GM23338 (cell line): ENCODE data around the gene ZNF609. TPM values are rescaled to one million over a fixed set of nuclear protein-coding genes. Genes with fewer than 3 reads are reported as not detected.

Source experiments
- ATAC-seq: fragments of 200-7000 bp; cut with Tn5 transposase; 3 replicates; pipeline ENCODE4 v1.9.1; 2020
- DNase-seq: peaks from one replicate; pipeline ENCODE4 v3.0.0-alpha.2; 2015; ENCODE audit warnings: low spot score
- H2AFZ ChIP-seq: fragments of 200-600 bp; sonication (generic); 2 replicates; pipeline ENCODE4 v1.8.0; 2016; ENCODE audit warnings: antibody characterized with exemption, mild to moderate bottlenecking, moderate library complexity
- H3F3A ChIP-seq: fragments of 200-600 bp; sonication (generic); replicated peaks from 2 replicates; pipeline ENCODE4 v1.8.0; 2017; ENCODE audit warnings: antibody characterized with exemption, mixed run types, low read depth
- H3K27ac ChIP-seq: fragments of 200-600 bp; sonication (generic); 2 replicates; pipeline ENCODE4 v1.6.1; 2016; ENCODE audit warnings: low read depth
- H3K27me3 ChIP-seq: fragments of 200-600 bp; sonication (generic); 2 replicates; pipeline ENCODE4 v1.8.0; 2016; ENCODE audit warnings: mild to moderate bottlenecking, mixed run types, moderate library complexity; ENCODE audit not compliant: insufficient read depth
- H3K36me3 ChIP-seq: fragments of 200-600 bp; sonication (generic); 2 replicates; pipeline ENCODE4 v1.8.0; 2016; ENCODE audit warnings: mild to moderate bottlenecking; ENCODE audit not compliant: insufficient read depth
- H3K4me1 ChIP-seq: fragments of 200-600 bp; sonication (generic); 2 replicates; pipeline ENCODE4 v1.8.0; 2016; ENCODE audit warnings: mild to moderate bottlenecking, moderate library complexity; ENCODE audit not compliant: insufficient read depth
- H3K4me2 ChIP-seq: fragments of 200-600 bp; sonication (generic); 2 replicates; pipeline ENCODE4 v1.7.1; 2017; ENCODE audit warnings: mixed run types
- H3K4me3 ChIP-seq: fragments of 200-600 bp; sonication (generic); 2 replicates; pipeline ENCODE4 v1.6.1; 2016; ENCODE audit warnings: mixed run types
- H3K79me2 ChIP-seq: fragments of 200-600 bp; sonication (generic); replicated peaks from 2 replicates; pipeline ENCODE4 v1.8.0; 2017; ENCODE audit warnings: mild to moderate bottlenecking; ENCODE audit not compliant: insufficient read depth
- H3K9me2 ChIP-seq: fragments of 200-600 bp; sonication (generic); 2 replicates; pipeline ENCODE4 v1.8.0; 2017; ENCODE audit not compliant: insufficient read depth
- H4K20me1 ChIP-seq: fragments of 200-600 bp; sonication (generic); replicated peaks from 2 replicates; pipeline ENCODE4 v1.8.0; 2017; ENCODE audit warnings: mild to moderate bottlenecking; ENCODE audit not compliant: insufficient read depth
- H3K27ac Mint-ChIP-seq: 2 replicates; pipeline ENCODE4 v1.8.0; 2020; ENCODE audit warnings: inconsistent platforms, mild to moderate bottlenecking, moderate library complexity, mixed read lengths
- H3K27me3 Mint-ChIP-seq: 3 replicates; pipeline ENCODE4 v1.8.0; 2022; ENCODE audit warnings: low read depth, mild to moderate bottlenecking, moderate library complexity, mixed read lengths, inconsistent platforms; ENCODE audit not compliant: insufficient read depth, poor library complexity
- H3K36me3 Mint-ChIP-seq: 3 replicates; pipeline ENCODE4 v1.8.0; 2021; ENCODE audit warnings: low read depth, mild to moderate bottlenecking, inconsistent platforms, moderate library complexity, mixed read lengths
- H3K4me1 Mint-ChIP-seq: 3 replicates; pipeline ENCODE4 v1.8.0; 2020; ENCODE audit warnings: mild to moderate bottlenecking, inconsistent platforms, mixed read lengths
- H3K4me3 Mint-ChIP-seq: 3 replicates; pipeline ENCODE4 v1.8.0; 2021; ENCODE audit warnings: moderate library complexity, mild to moderate bottlenecking, inconsistent platforms, mixed read lengths
- H3K9me3 Mint-ChIP-seq: 3 replicates; pipeline ENCODE4 v1.8.0; 2020; ENCODE audit warnings: moderate library complexity, mild to moderate bottlenecking, inconsistent platforms, mixed read lengths
- CREB1 ChIP-seq: fragments of 250-450 bp; sonication (Bioruptor Pico); IDR thresholded peaks from 2 replicates; pipeline ENCODE4 v1.5.0; 2020; ENCODE audit warnings: low read depth, mild to moderate bottlenecking, moderate library complexity
- EZH2 ChIP-seq: fragments of 200-600 bp; sonication (generic); IDR thresholded peaks from one replicate; pipeline ENCODE4 v1.8.0; 2017; ENCODE audit warnings: antibody characterized with exemption, mild to moderate bottlenecking, low read depth; ENCODE audit not compliant: unreplicated experiment
- NANOG ChIP-seq: IDR thresholded peaks from 2 replicates; pipeline ENCODE4 v1.6.1; 2016; ENCODE audit warnings: antibody characterized with exemption, borderline replicate concordance
- REST ChIP-seq: IDR thresholded peaks from one replicate; pipeline ENCODE4 v1.6.1; 2018; ENCODE audit warnings: antibody characterized with exemption; ENCODE audit not compliant: unreplicated experiment
- ZNF114 ChIP-seq: fragments of 250-450 bp; sonication (Bioruptor Pico); IDR thresholded peaks from 2 replicates; pipeline ENCODE4 v1.5.0; 2020; ENCODE audit warnings: mild to moderate bottlenecking, moderate library complexity
- polyA plus RNA-seq: library from polyadenylated mRNA; unstranded; fragments of >200 nt; fragmentation: Nextera tagmentation; extraction: Ambion mirVana; gene quantifications from 2 replicates; pipeline ENCODE4 v1.2.1, GENCODE V29; 2016
- total RNA-seq: library from RNA; depleted of rRNA; stranded (reverse); fragments of >200 nt; shearing (Covaris generic); gene quantifications from 2 replicates; pipeline ENCODE4 v1.2.3, GENCODE V29; 2014
- TF ChIP-seq, protein P1 (sequence below), 2 experiments: fragments of 200-600 bp in 1 of 2; sonication (generic) in 1 of 2; conservative IDR thresholded peaks; 2 replicates each; pipeline versions ENCODE4 v1.5.1 to v1.6.1; 2016 to 2017; ENCODE audit warnings: antibody characterized with exemption in 2 of 2, low read depth in 2 of 2, mild to moderate bottlenecking in 2 of 2, moderate library complexity in 1 of 2
- TF ChIP-seq, protein P2 (sequence below): fragments of 250-450 bp; sonication (Bioruptor Pico); IDR thresholded peaks from 2 replicates; pipeline ENCODE4 v1.5.0; 2020; ENCODE audit warnings: mild to moderate bottlenecking, moderate library complexity

ZNF609 gene
- total and polyA plus RNA-seq, 2 experiments from 2014 or later = 26.4 to 40.2 TPM

GRCh38 chr15:64571857-64572291, 111.5 kb downstream of the ZNF609 start:
- Histone ChIP-seq H3K27me3 (no peaks in the 10 kb centered on the region), H3K9me2 (no peaks in the 10 kb centered on the region), H3K36me3 (no peaks in the 10 kb centered on the region), H3K27ac (no peak overlapping the region), H2AFZ (no peak overlapping the region), H3F3A (0 out of 2 replicates have a peak, but pooled peaks cover 4% of the 10 kb centered on the region), H3K4me2 (no peak overlapping the region), H3K4me3 (no peak overlapping the region), H3K79me2 (peaks cover 93% of the 10 kb centered on the region), H3K4me1 (peaks cover 21% of the 10 kb centered on the region), H4K20me1 (peaks cover 29% of the 10 kb centered on the region)
- Mint-ChIP-seq H3K27me3 (no peaks in the 10 kb centered on the region), H3K36me3 (peaks cover 3% of the 10 kb centered on the region; the same call in 1 of the 3 replicates), H3K4me3 (no peak overlapping the region), H3K27ac (no peak overlapping the region), H3K9me3 (no peaks in the 10 kb centered on the region), H3K4me1 (peaks cover 28% of the 10 kb centered on the region)
- DNase-seq = no peak
- no peak for ATAC-seq
- no peak for TF ChIP-seq ZNF114
- no peak for TF ChIP-seq NANOG
- TF ChIP-seq, protein P1, sequence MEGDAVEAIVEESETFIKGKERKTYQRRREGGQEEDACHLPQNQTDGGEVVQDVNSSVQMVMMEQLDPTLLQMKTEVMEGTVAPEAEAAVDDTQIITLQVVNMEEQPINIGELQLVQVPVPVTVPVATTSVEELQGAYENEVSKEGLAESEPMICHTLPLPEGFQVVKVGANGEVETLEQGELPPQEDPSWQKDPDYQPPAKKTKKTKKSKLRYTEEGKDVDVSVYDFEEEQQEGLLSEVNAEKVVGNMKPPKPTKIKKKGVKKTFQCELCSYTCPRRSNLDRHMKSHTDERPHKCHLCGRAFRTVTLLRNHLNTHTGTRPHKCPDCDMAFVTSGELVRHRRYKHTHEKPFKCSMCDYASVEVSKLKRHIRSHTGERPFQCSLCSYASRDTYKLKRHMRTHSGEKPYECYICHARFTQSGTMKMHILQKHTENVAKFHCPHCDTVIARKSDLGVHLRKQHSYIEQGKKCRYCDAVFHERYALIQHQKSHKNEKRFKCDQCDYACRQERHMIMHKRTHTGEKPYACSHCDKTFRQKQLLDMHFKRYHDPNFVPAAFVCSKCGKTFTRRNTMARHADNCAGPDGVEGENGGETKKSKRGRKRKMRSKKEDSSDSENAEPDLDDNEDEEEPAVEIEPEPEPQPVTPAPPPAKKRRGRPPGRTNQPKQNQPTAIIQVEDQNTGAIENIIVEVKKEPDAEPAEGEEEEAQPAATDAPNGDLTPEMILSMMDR (conservative IDR thresholded peaks at IDR 0.05; ENCODE audit: low read depth in 2 of 2) = no peak

GRCh38 chr15:64572856-64573255, 112.5 kb downstream of the ZNF609 start:
- no peak overlapping the region for H3K27ac ChIP-seq
- H3K79me2 ChIP-seq = peaks cover 83% of the 10 kb centered on the region
- H4K20me1 ChIP-seq = peaks cover 22% of the 10 kb centered on the region
- peaks cover 26% of the 10 kb centered on the region for H3K4me1 Mint-ChIP-seq
- ATAC-seq (no peak), DNase-seq (no peak)
- H3K4me3 Mint-ChIP-seq = no peak overlapping the region
- H3K36me3 Mint-ChIP-seq = peaks cover 3% of the 10 kb centered on the region; the same call in 1 of the 3 replicates
- 0 out of 2 replicates have a peak, but pooled peaks cover 4% of the 10 kb centered on the region for H3F3A ChIP-seq
- no peak overlapping the region for H3K4me3 ChIP-seq
- H3K9me3 Mint-ChIP-seq = no peaks in the 10 kb centered on the region
- no peaks in the 10 kb centered on the region for H3K9me2 ChIP-seq
- H2AFZ ChIP-seq = no peak overlapping the region
- H3K36me3 ChIP-seq = no peaks in the 10 kb centered on the region
- H3K27me3 ChIP-seq = no peaks in the 10 kb centered on the region
- H3K27ac Mint-ChIP-seq = no peak overlapping the region
- no peaks in the 10 kb centered on the region for H3K27me3 Mint-ChIP-seq
- no peak overlapping the region for H3K4me2 ChIP-seq
- peaks cover 18% of the 10 kb centered on the region for H3K4me1 ChIP-seq
- TF ChIP-seq NANOG (no peak), EZH2 (no peak), REST (no peak), CREB1 (CRISPR knock-in tag) (no peak), ZNF114 (no peak)
- TF ChIP-seq, protein P2, sequence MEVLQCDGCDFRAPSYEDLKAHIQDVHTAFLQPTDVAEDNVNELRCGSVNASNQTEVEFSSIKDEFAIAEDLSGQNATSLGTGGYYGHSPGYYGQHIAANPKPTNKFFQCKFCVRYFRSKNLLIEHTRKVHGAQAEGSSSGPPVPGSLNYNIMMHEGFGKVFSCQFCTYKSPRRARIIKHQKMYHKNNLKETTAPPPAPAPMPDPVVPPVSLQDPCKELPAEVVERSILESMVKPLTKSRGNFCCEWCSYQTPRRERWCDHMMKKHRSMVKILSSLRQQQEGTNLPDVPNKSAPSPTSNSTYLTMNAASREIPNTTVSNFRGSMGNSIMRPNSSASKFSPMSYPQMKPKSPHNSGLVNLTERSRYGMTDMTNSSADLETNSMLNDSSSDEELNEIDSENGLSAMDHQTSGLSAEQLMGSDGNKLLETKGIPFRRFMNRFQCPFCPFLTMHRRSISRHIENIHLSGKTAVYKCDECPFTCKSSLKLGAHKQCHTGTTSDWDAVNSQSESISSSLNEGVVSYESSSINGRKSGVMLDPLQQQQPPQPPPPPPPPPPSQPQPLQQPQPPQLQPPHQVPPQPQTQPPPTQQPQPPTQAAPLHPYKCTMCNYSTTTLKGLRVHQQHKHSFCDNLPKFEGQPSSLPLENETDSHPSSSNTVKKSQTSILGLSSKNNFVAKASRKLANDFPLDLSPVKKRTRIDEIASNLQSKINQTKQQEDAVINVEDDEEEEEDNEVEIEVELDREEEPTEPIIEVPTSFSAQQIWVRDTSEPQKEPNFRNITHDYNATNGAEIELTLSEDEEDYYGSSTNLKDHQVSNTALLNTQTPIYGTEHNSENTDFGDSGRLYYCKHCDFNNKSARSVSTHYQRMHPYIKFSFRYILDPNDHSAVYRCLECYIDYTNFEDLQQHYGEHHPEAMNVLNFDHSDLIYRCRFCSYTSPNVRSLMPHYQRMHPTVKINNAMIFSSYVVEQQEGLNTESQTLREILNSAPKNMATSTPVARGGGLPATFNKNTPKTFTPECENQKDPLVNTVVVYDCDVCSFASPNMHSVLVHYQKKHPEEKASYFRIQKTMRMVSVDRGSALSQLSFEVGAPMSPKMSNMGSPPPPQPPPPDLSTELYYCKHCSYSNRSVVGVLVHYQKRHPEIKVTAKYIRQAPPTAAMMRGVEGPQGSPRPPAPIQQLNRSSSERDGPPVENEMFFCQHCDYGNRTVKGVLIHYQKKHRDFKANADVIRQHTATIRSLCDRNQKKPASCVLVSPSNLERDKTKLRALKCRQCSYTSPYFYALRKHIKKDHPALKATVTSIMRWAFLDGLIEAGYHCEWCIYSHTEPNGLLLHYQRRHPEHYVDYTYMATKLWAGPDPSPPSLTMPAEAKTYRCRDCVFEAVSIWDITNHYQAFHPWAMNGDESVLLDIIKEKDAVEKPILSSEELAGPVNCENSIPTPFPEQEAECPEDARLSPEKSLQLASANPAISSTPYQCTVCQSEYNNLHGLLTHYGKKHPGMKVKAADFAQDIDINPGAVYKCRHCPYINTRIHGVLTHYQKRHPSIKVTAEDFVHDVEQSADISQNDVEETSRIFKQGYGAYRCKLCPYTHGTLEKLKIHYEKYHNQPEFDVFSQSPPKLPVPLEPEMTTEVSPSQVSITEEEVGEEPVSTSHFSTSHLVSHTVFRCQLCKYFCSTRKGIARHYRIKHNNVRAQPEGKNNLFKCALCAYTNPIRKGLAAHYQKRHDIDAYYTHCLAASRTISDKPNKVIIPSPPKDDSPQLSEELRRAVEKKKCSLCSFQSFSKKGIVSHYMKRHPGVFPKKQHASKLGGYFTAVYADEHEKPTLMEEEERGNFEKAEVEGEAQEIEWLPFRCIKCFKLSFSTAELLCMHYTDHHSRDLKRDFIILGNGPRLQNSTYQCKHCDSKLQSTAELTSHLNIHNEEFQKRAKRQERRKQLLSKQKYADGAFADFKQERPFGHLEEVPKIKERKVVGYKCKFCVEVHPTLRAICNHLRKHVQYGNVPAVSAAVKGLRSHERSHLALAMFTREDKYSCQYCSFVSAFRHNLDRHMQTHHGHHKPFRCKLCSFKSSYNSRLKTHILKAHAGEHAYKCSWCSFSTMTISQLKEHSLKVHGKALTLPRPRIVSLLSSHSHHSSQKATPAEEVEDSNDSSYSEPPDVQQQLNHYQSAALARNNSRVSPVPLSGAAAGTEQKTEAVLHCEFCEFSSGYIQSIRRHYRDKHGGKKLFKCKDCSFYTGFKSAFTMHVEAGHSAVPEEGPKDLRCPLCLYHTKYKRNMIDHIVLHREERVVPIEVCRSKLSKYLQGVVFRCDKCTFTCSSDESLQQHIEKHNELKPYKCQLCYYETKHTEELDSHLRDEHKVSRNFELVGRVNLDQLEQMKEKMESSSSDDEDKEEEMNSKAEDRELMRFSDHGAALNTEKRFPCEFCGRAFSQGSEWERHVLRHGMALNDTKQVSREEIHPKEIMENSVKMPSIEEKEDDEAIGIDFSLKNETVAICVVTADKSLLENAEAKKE (CRISPR knock-in tag) = no peak
- TF ChIP-seq, protein P1 (conservative IDR thresholded peaks at IDR 0.05; ENCODE audit: low read depth in 2 of 2) = no peak
